B cell (primary cell): Measurements from ENCODE around the gene DUOXA2.

Experiments used
- EZH2 ChIP-seq: IDR thresholded peaks from 2 replicates; pipeline ENCODE4 v1.6.1; 2012; ENCODE audit warnings: borderline replicate concordance, low read depth, mild to moderate bottlenecking, moderate library complexity, low read length; ENCODE audit not compliant: insufficient read depth, poor library complexity, severe bottlenecking
- TF ChIP-seq, protein P1 (sequence below): fragments of 200-600 bp; IDR thresholded peaks from one replicate; pipeline ENCODE4 v1.8.0; 2022; ENCODE audit warnings: antibody characterized with exemption, mild to moderate bottlenecking

GRCh38 chr15:45122719-45123118 lies 8.6 kb downstream of the DUOXA2 start:
- TF ChIP-seq, protein P1, sequence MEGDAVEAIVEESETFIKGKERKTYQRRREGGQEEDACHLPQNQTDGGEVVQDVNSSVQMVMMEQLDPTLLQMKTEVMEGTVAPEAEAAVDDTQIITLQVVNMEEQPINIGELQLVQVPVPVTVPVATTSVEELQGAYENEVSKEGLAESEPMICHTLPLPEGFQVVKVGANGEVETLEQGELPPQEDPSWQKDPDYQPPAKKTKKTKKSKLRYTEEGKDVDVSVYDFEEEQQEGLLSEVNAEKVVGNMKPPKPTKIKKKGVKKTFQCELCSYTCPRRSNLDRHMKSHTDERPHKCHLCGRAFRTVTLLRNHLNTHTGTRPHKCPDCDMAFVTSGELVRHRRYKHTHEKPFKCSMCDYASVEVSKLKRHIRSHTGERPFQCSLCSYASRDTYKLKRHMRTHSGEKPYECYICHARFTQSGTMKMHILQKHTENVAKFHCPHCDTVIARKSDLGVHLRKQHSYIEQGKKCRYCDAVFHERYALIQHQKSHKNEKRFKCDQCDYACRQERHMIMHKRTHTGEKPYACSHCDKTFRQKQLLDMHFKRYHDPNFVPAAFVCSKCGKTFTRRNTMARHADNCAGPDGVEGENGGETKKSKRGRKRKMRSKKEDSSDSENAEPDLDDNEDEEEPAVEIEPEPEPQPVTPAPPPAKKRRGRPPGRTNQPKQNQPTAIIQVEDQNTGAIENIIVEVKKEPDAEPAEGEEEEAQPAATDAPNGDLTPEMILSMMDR: no peak
- no peak for TF ChIP-seq EZH2
